Vagina (tissue), 2 donors: ENCODE results near the gene LCE1D. TPM values are rescaled to one million over a fixed set of nuclear protein-coding genes. Genes with fewer than 3 reads are reported as not detected.

Experiments used
- DNase-seq, 2 donors: peaks; one replicate each; pipeline ENCODE4 v3.0.0-alpha.2; 2017; ENCODE audit errors: extremely low spot score in 2 of 2
- H3K27ac ChIP-seq: fragments of 200-600 bp; sonication (generic); one replicate; pipeline ENCODE4 v1.5.1; 2019
- H3K27me3 ChIP-seq: fragments of 200-600 bp; sonication (generic); one replicate; pipeline ENCODE4 v1.5.1; 2019
- H3K36me3 ChIP-seq, 2 donors: fragments of 200-600 bp; sonication (generic); one replicate each; pipeline ENCODE4 v1.5.1; 2017 to 2019
- H3K4me1 ChIP-seq: fragments of 200-600 bp; sonication (generic); one replicate; pipeline ENCODE4 v1.5.1; 2019
- H3K4me3 ChIP-seq, 2 donors: fragments of 200-600 bp; sonication (generic); 1 replicate in 1 of 2; 2 replicates in 1 of 2; pipeline ENCODE4 v1.5.1; 2016 to 2019
- H3K9me3 ChIP-seq: fragments of 200-600 bp; sonication (generic); one replicate; pipeline ENCODE4 v1.5.1; 2019
- POLR2A ChIP-seq, 2 donors: fragments of 450-650 bp; IDR thresholded peaks; one replicate each; pipeline ENCODE4 v1.6.1; 2017; ENCODE audit warnings: antibody characterized with exemption in 2 of 2, mild to moderate bottlenecking in 2 of 2, moderate library complexity in 2 of 2
- POLR2AphosphoS5 ChIP-seq, 2 donors: sonication (generic); formaldehyde crosslinking; IDR thresholded peaks; one replicate each; pipeline ENCODE4 v1.9.0; 2017; ENCODE audit warnings: antibody characterized with exemption in 2 of 2, mild to moderate bottlenecking in 2 of 2, low read depth in 1 of 2; ENCODE audit not compliant: insufficient read depth in 1 of 2
- intact Hi-C: fragments of 100-400 bp; cut with DNase I; formaldehyde crosslinking; loops from one replicate; pipeline ENCODE4 v1.15.1; 2023
- total RNA-seq: library from RNA; depleted of rRNA; stranded (reverse); fragments of >200 nt; gene quantifications from one replicate; pipeline ENCODE4 v1.2.3, GENCODE V29; 2016
- TF ChIP-seq, protein P1 (sequence below), 3 experiments: fragments of 450-650 bp in 2 of 3; fragments of 200-600 bp in 1 of 3; sonication (generic) in 1 of 3; IDR thresholded peaks; one replicate each; pipeline ENCODE4 v1.5.1; 2017 to 2019; ENCODE audit warnings: antibody characterized with exemption in 3 of 3, mild to moderate bottlenecking in 2 of 3, moderate library complexity in 2 of 3

LCE1D gene
- total RNA-seq, 1 donor from 2014 or later = not detected

- intact Hi-C loops = no loop called here
- TF ChIP-seq POLR2AphosphoS5 (IDR thresholded peaks at IDR 0.05; ENCODE audit: insufficient read depth in 1 of 2, low read depth in 1 of 2) = no peak
- TF ChIP-seq, protein P1, sequence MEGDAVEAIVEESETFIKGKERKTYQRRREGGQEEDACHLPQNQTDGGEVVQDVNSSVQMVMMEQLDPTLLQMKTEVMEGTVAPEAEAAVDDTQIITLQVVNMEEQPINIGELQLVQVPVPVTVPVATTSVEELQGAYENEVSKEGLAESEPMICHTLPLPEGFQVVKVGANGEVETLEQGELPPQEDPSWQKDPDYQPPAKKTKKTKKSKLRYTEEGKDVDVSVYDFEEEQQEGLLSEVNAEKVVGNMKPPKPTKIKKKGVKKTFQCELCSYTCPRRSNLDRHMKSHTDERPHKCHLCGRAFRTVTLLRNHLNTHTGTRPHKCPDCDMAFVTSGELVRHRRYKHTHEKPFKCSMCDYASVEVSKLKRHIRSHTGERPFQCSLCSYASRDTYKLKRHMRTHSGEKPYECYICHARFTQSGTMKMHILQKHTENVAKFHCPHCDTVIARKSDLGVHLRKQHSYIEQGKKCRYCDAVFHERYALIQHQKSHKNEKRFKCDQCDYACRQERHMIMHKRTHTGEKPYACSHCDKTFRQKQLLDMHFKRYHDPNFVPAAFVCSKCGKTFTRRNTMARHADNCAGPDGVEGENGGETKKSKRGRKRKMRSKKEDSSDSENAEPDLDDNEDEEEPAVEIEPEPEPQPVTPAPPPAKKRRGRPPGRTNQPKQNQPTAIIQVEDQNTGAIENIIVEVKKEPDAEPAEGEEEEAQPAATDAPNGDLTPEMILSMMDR (IDR thresholded peaks at IDR 0.05) = no peak
- no peak for TF ChIP-seq POLR2A (IDR thresholded peaks at IDR 0.05)
- no peaks in the 10 kb centered on the region for H3K9me3 ChIP-seq
- no peaks in the 10 kb centered on the region for H3K4me1 ChIP-seq
- H3K27me3 ChIP-seq = no peaks in the 10 kb centered on the region
- DNase-seq = no peak
- H3K4me3 ChIP-seq = no peak overlapping the region
- no peaks in the 10 kb centered on the region for H3K36me3 ChIP-seq
- no peak overlapping the region for H3K27ac ChIP-seq
These were observed 18.9 kb upstream of the LCE1D start for GRCh38 chr1:152777510-152778137.

DNA sequence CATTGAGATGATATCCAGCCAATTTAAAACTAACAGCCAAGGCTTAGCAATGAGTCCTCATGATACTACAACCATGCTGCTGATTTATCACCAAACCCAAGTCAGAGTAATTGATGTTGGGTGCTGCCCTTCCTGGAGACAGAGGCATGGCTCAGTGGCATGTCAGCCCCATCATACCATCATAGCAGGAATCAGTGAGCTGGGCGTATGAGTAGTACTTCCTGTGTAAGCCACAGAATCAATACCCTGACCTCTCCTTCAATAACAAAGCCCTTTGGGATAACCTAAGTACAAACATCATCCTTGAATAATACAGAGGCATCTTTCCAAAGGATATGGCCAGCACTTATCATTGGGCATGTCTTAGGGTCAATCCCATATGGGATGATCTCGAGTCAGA, 13.4 kb upstream of the LCE1D start:
- H3K27ac ChIP-seq = no peak overlapping the region
- no peaks in the 10 kb centered on the region for H3K4me1 ChIP-seq
- no peaks in the 10 kb centered on the region for H3K27me3 ChIP-seq
- no peak overlapping the region for H3K4me3 ChIP-seq
- H3K9me3 ChIP-seq = no peaks in the 10 kb centered on the region
- DNase-seq = no peak
- TF ChIP-seq POLR2A (IDR thresholded peaks at IDR 0.05) (no peak), POLR2AphosphoS5 (IDR thresholded peaks at IDR 0.05; ENCODE audit: insufficient read depth in 1 of 2, low read depth in 1 of 2) (no peak)
- TF ChIP-seq, protein P1 (IDR thresholded peaks at IDR 0.05) = no peak
- intact Hi-C loops = no loop called here
- H3K36me3 ChIP-seq = no peaks in the 10 kb centered on the region

GRCh38 chr1:152786077-152786476, 10.4 kb upstream of the LCE1D start, which contains the start of gene LCE1E:
Gene LCE1E (plus strand): TSS chr1:152786257. CDS start chr1:152787300, 1,043 bp downstream.
- DNase-seq = no peak
- H3K4me1 ChIP-seq = no peaks in the 10 kb centered on the region
- no peaks in the 10 kb centered on the region for H3K27me3 ChIP-seq
- no peaks in the 10 kb centered on the region for H3K36me3 ChIP-seq
- H3K4me3 ChIP-seq = no peak within 1 kb of the TSS
- intact Hi-C loops = no loop called here
- TF ChIP-seq, protein P1 (IDR thresholded peaks at IDR 0.05) = no peak
- TF ChIP-seq POLR2AphosphoS5 (IDR thresholded peaks at IDR 0.05; ENCODE audit: insufficient read depth in 1 of 2, low read depth in 1 of 2) = no peak
- no peak for TF ChIP-seq POLR2A (IDR thresholded peaks at IDR 0.05)
- no peaks in the 10 kb centered on the region for H3K9me3 ChIP-seq
- no peak within 1 kb of the TSS for H3K27ac ChIP-seq

DNA sequence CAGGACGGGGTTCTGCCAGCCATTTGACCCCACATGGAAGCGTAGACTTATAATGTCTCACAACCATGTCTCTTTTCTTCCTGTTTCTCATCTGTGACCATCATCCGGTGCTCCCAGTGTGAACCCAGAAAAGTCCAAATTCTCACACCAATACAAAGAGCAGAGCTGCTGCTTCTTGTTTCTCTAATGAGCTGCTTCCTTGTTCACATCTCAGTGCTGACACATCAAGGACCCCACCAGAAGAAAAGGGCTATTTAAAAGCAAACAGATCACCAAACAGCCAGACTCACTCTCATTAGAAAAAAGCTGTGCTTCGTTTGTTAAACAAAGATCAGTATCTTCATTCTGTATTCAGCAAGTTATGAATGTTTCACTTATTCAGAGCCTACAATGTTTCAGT, 835 bp upstream of the LCE1D start:
- no peak overlapping the region for H3K4me3 ChIP-seq
- H3K27me3 ChIP-seq = no peaks in the 10 kb centered on the region
- no peak overlapping the region for H3K27ac ChIP-seq
- H3K36me3 ChIP-seq = no peaks in the 10 kb centered on the region
- no peaks in the 10 kb centered on the region for H3K9me3 ChIP-seq
- H3K4me1 ChIP-seq = no peaks in the 10 kb centered on the region
- DNase-seq = no peak
- TF ChIP-seq, protein P1 (IDR thresholded peaks at IDR 0.05) = no peak
- TF ChIP-seq POLR2AphosphoS5 (IDR thresholded peaks at IDR 0.05; ENCODE audit: insufficient read depth in 1 of 2, low read depth in 1 of 2) = no peak
- TF ChIP-seq POLR2A (IDR thresholded peaks at IDR 0.05) = no peak
- intact Hi-C loops = no loop called here

GRCh38 chr1:152801333-152801732, 4.8 kb downstream of the LCE1D start:
- intact Hi-C loops = no loop called here
- TF ChIP-seq, protein P1 (IDR thresholded peaks at IDR 0.05) = no peak
- TF ChIP-seq POLR2AphosphoS5 (IDR thresholded peaks at IDR 0.05; ENCODE audit: insufficient read depth in 1 of 2, low read depth in 1 of 2) (no peak), POLR2A (IDR thresholded peaks at IDR 0.05) (no peak)

More at GRCh38 chr1:152801333-152801732, 4.8 kb downstream of the LCE1D start:
- H3K27ac ChIP-seq = no peak overlapping the region
- no peaks in the 10 kb centered on the region for H3K4me1 ChIP-seq
- H3K36me3 ChIP-seq = no peaks in the 10 kb centered on the region
- H3K27me3 ChIP-seq = no peaks in the 10 kb centered on the region
- no peak for DNase-seq
- no peaks in the 10 kb centered on the region for H3K9me3 ChIP-seq
- H3K4me3 ChIP-seq = no peak overlapping the region
